Kidney epithelial cell (primary cell): ENCODE results near the gene JADE3. TPM values are rescaled to one million over a fixed set of nuclear protein-coding genes. Genes with fewer than 3 reads are reported as not detected.
A peak's percentile ranks its signal among the peaks of the same experiment; 100 is the strongest.

Experiments used
- DNase-seq: peaks from one replicate; pipeline ENCODE4 v3.0.0-alpha.2; 2010; ENCODE audit warnings: low read depth
- H3K27me3 ChIP-seq: 2 replicates; pipeline ENCODE4 v1.6.0; 2011; ENCODE audit warnings: low read length; ENCODE audit not compliant: control insufficient read depth, insufficient read depth
- H3K36me3 ChIP-seq: 2 replicates; pipeline ENCODE4 v1.5.1; 2011; ENCODE audit warnings: low read length; ENCODE audit not compliant: control insufficient read depth, insufficient read depth
- H3K4me3 ChIP-seq: 2 replicates; pipeline ENCODE4 v1.5.1; 2011; ENCODE audit warnings: low read depth, mild to moderate bottlenecking, control low read depth, low read length
- total RNA-seq: library from RNA; depleted of rRNA; stranded (reverse); fragments of >200 nt; gene quantifications from 2 replicates; pipeline ENCODE4 v1.2.3, GENCODE V29; 2015
- TF ChIP-seq, protein P1 (sequence below): IDR thresholded peaks from 2 replicates; pipeline ENCODE4 v1.5.1; 2011; ENCODE audit warnings: mild to moderate bottlenecking, moderate library complexity, low read length, control low read depth, inconsistent platforms; ENCODE audit not compliant: insufficient read depth, poor library complexity, severe bottlenecking

JADE3 gene
- 9.4 and 11.2 TPM in 2 replicates for total RNA-seq

DNA sequence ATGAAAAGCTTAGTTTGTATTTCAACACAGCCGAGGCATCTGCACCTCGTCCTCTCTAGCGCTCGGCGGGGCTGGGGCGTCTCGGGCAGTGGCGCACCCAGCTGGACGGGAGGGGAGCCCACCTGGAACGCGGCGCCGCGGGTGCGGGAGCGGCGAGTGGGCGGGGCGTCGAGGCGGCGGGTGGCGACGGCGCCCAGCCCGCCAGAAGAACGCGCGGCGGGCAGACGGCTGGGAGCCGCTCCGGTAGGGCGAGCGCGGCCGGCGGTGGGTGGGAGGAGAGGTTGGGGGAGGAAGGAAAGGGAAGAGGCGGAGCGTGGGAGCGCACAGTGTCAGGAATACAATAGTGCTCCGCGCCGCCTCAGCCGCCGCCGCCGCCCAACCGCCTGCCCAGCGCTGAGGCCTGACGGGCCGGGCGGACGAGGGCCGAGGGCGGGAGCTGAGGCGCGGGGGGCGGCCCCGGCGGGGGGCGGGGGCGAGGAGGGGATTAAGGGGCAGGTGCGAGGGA, at the start of gene JADE3:
TSS of gene JADE3 (plus strand) at position 324 of the 505 bp plus-strand sequence. CDS start 72,474 bp downstream, outside the sequence.
- TF ChIP-seq, protein P1, sequence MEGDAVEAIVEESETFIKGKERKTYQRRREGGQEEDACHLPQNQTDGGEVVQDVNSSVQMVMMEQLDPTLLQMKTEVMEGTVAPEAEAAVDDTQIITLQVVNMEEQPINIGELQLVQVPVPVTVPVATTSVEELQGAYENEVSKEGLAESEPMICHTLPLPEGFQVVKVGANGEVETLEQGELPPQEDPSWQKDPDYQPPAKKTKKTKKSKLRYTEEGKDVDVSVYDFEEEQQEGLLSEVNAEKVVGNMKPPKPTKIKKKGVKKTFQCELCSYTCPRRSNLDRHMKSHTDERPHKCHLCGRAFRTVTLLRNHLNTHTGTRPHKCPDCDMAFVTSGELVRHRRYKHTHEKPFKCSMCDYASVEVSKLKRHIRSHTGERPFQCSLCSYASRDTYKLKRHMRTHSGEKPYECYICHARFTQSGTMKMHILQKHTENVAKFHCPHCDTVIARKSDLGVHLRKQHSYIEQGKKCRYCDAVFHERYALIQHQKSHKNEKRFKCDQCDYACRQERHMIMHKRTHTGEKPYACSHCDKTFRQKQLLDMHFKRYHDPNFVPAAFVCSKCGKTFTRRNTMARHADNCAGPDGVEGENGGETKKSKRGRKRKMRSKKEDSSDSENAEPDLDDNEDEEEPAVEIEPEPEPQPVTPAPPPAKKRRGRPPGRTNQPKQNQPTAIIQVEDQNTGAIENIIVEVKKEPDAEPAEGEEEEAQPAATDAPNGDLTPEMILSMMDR: no peak
- DNase-seq: peak; percentile 18

DNA sequence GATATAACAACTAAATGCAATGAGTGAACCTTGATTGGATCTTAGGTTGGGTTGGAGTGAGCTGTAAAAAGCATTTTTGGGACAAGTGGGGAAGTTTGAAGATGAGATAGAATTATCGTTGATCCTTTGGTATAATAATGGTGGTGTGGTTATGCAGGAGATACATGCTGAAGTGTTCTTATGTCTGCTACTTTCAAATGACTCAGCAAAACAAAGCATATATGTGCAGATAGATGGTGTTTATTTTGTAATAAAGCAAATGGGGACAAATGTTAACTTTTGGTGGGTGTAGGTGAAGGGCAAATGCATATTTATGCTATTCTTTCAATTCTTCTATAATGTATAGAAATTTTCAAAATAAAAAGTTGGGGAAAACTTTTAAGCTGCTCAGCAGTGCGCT, 49.1 kb upstream of the JADE3 start:
- Histone ChIP-seq H3K4me3 (no peak overlapping the region), H3K27me3 (no peaks in the 10 kb centered on the region), H3K36me3 (no peaks in the 10 kb centered on the region)
- TF ChIP-seq, protein P1: no peak
- DNase-seq: no peak

More for the DNA sequence above, at the start of gene JADE3:
- H3K27me3 ChIP-seq: no peaks in the 10 kb centered on the region
- H3K36me3 ChIP-seq: no peaks in the 10 kb centered on the region
- H3K4me3 ChIP-seq: peak within 1 kb of the TSS; percentile 73

- DNase-seq: no peak
- no peaks in the 10 kb centered on the region for H3K27me3 ChIP-seq
- H3K4me3 ChIP-seq: no peak overlapping the region
- TF ChIP-seq, protein P1: no peak
- H3K36me3 ChIP-seq: no peaks in the 10 kb centered on the region
Observed at GRCh38 chrX:46864606-46865005, 47.6 kb upstream of the JADE3 start.

- TF ChIP-seq, protein P1: no peak
- no peak overlapping the region for H3K4me3 ChIP-seq
- no peak for DNase-seq
- no peaks in the 10 kb centered on the region for H3K27me3 ChIP-seq
- no peaks in the 10 kb centered on the region for H3K36me3 ChIP-seq
Observed at GRCh38 chrX:46865281-46865680, 46.9 kb upstream of the JADE3 start.

- no peak for DNase-seq
- H3K36me3 ChIP-seq: no peaks in the 10 kb centered on the region
- H3K27me3 ChIP-seq: no peaks in the 10 kb centered on the region
- H3K4me3 ChIP-seq: no peak overlapping the region
- TF ChIP-seq, protein P1: no peak
Observed at GRCh38 chrX:46866726-46867125, 45.5 kb upstream of the JADE3 start.

- Histone ChIP-seq H3K4me3 (no peak overlapping the region), H3K27me3 (no peaks in the 10 kb centered on the region), H3K36me3 (no peaks in the 10 kb centered on the region)
- TF ChIP-seq, protein P1: no peak
- no peak for DNase-seq
Observed at GRCh38 chrX:46873746-46874145, 38.5 kb upstream of the JADE3 start.
